Measurements from ENCODE around the gene PTGR2.

PTGR2 gene

GRCh38 chr14:73811164-73811503 is 40.5 kb upstream of the PTGR2 start:
- no peak for DNase-seq (ENCODE audit: low read depth)
- H3K4me3 ChIP-seq (ENCODE audit: control insufficient read depth, low read depth, low read length) = no peak overlapping the region
- no peak for TF ChIP-seq CTCF (conservative IDR thresholded peaks at IDR 0.05; ENCODE audit: control insufficient read depth, insufficient read depth, low read depth, low read length)

GRCh38 chr14:73814153-73814552 is 37.5 kb upstream of the PTGR2 start:
- no peak for DNase-seq (ENCODE audit: low read depth)
- TF ChIP-seq CTCF (conservative IDR thresholded peaks at IDR 0.05; ENCODE audit: control insufficient read depth, insufficient read depth, low read depth, low read length) = no peak
- no peak overlapping the region for H3K4me3 ChIP-seq (ENCODE audit: control insufficient read depth, low read depth, low read length)

GRCh38 chr14:73815849-73816248 is 35.8 kb upstream of the PTGR2 start:
- DNase-seq (ENCODE audit: low read depth) = no peak
- H3K4me3 ChIP-seq (ENCODE audit: control insufficient read depth, low read depth, low read length) = no peak overlapping the region
- TF ChIP-seq CTCF (conservative IDR thresholded peaks at IDR 0.05; ENCODE audit: control insufficient read depth, insufficient read depth, low read depth, low read length) = no peak

GRCh38 chr14:73816393-73816816 is 35.2 kb upstream of the PTGR2 start:
- DNase-seq (ENCODE audit: low read depth) = peak; percentile 39

GRCh38 chr14:73817020-73817655 is 34.5 kb upstream of the PTGR2 start:
- no peak for DNase-seq (ENCODE audit: low read depth)
- no peak overlapping the region for H3K4me3 ChIP-seq (ENCODE audit: control insufficient read depth, low read depth, low read length)
- TF ChIP-seq CTCF (conservative IDR thresholded peaks at IDR 0.05; ENCODE audit: control insufficient read depth, insufficient read depth, low read depth, low read length) = no peak

More at GRCh38 chr14:73816393-73816816, 35.2 kb upstream of the PTGR2 start:
- H3K4me3 ChIP-seq (ENCODE audit: control insufficient read depth, low read depth, low read length) = no peak overlapping the region
- TF ChIP-seq CTCF (conservative IDR thresholded peaks at IDR 0.05; ENCODE audit: control insufficient read depth, insufficient read depth, low read depth, low read length) = no peak

- no peak for TF ChIP-seq CTCF (conservative IDR thresholded peaks at IDR 0.05; ENCODE audit: control insufficient read depth, insufficient read depth, low read depth, low read length)
Measured at GRCh38 chr14:73818821-73819220, 32.8 kb upstream of the PTGR2 start.

GRCh38 chr14:73820631-73821030 is 31.0 kb upstream of the PTGR2 start:
- no peak for DNase-seq (ENCODE audit: low read depth)
- no peak overlapping the region for H3K4me3 ChIP-seq (ENCODE audit: control insufficient read depth, low read depth, low read length)
- TF ChIP-seq CTCF (conservative IDR thresholded peaks at IDR 0.05; ENCODE audit: control insufficient read depth, insufficient read depth, low read depth, low read length) = no peak

More at GRCh38 chr14:73818821-73819220, 32.8 kb upstream of the PTGR2 start:
- no peak overlapping the region for H3K4me3 ChIP-seq (ENCODE audit: control insufficient read depth, low read depth, low read length)
- DNase-seq (ENCODE audit: low read depth) = no peak
